HL-60/S4 treated with phorbol 12-myristate 13-acetate at 8.2 ng/mL for 4 days and 3 days (cell line): ENCODE data around the gene SERPINA9.
"Not testable (repeated sequence)": the region's sequence is repeated elsewhere in the genome, so short reads cannot be mapped to it uniquely, and the experiment has no call there.

Experiments used
- in situ Hi-C: fragments of 300-500 bp; cut with MboI; formaldehyde crosslinking; loops from 2 replicates; pipeline ENCODE4 v1.15.0; 2022; ENCODE audit warnings: low sequenced_read_pairs

SERPINA9 gene

GRCh38 chr14:94427016-94427613 is 48.9 kb downstream of the SERPINA9 start:
- in situ Hi-C loops, result no loop called here

- in situ Hi-C loops, result no loop called here
These were observed 49.5 kb downstream of the SERPINA9 start for GRCh38 chr14:94426526-94426925.

- in situ Hi-C loops, result no loop called here
These were observed 51.6 kb downstream of the SERPINA9 start for GRCh38 chr14:94424371-94424770.

- in situ Hi-C loops, result no loop called here
These were observed 52.4 kb downstream of the SERPINA9 start for GRCh38 chr14:94423453-94424056.

GRCh38 chr14:94421316-94421715 is 54.7 kb downstream of the SERPINA9 start:
- in situ Hi-C loops, result no loop called here

GRCh38 chr14:94417497-94418205 is 58.3 kb downstream of the SERPINA9 start:
- in situ Hi-C loops, result not testable (repeated sequence)
